SK-N-SH (cell line): ENCODE measurements around the gene VSIG10L.
A peak's percentile ranks its signal among the peaks of the same experiment; 100 is the strongest.

Source experiments
- CTCF ChIP-seq: fragments of 200-600 bp; sonication (generic); IDR thresholded peaks from 2 replicates; pipeline ENCODE4 v1.6.1; 2017; ENCODE audit warnings: antibody characterized with exemption, mild to moderate bottlenecking, moderate library complexity
- MAX ChIP-seq: IDR thresholded peaks from 2 replicates; pipeline ENCODE4 v1.4.0; 2012; ENCODE audit warnings: low read depth
- MXI1 ChIP-seq: IDR thresholded peaks from 2 replicates; pipeline ENCODE4 v1.6.1; 2012; ENCODE audit warnings: mild to moderate bottlenecking, low read depth, low read length, improper control_type of control experiment
- NRF1 ChIP-seq: IDR thresholded peaks from 2 replicates; pipeline ENCODE4 v1.6.1; 2012; ENCODE audit warnings: low read depth, mild to moderate bottlenecking, low read length
- PBX3 ChIP-seq: IDR thresholded peaks from 2 replicates; pipeline ENCODE4; 2012
- RAD21 ChIP-seq: IDR thresholded peaks from 2 replicates; pipeline ENCODE4 v1.6.1; 2012; ENCODE audit warnings: mild to moderate bottlenecking, low read length
- SIN3A ChIP-seq: IDR thresholded peaks from 2 replicates; pipeline ENCODE4 v1.6.1; 2012; ENCODE audit warnings: low read depth, mild to moderate bottlenecking, low read length, moderate library complexity, borderline replicate concordance

GRCh38 chr19:51294211-51294976 is 47.5 kb downstream of the VSIG10L start:
- TF ChIP-seq MAX (no peak), PBX3 (no peak), CTCF (no peak), SIN3A (no peak), RAD21 (peak; percentile 18), NRF1 (no peak), MXI1 (no peak)
